Measurements from ENCODE around the gene NACC2. TPM values are rescaled to one million over a fixed set of nuclear protein-coding genes. Genes with fewer than 3 reads are reported as not detected.

The NACC2 gene
- total RNA-seq, 1 donor from 2014 or later, result 8.1 TPM

- DNase-seq (ENCODE audit: low read depth, low spot score), result no peak
- Mint-ChIP-seq H3K27me3 (ENCODE audit: low read depth) (no peaks in the 10 kb centered on the region), H3K27ac (ENCODE audit: unreplicated experiment) (no peak overlapping the region), H3K9me3 (no peaks in the 10 kb centered on the region), H3K4me3 (no peak overlapping the region), H3K4me1 (peaks cover 10% of the 10 kb centered on the region), H3K36me3 (ENCODE audit: low read depth) (no peaks in the 10 kb centered on the region)
- TF ChIP-seq CTCF (conservative IDR thresholded peaks at IDR 0.05), result no peak
These were observed 45.4 kb downstream of the NACC2 start for GRCh38 chr9:136049491-136050265.

- H3K27me3 Mint-ChIP-seq (ENCODE audit: low read depth), result no peaks in the 10 kb centered on the region
- H3K4me1 Mint-ChIP-seq, result peaks cover 10% of the 10 kb centered on the region
- H3K4me3 Mint-ChIP-seq, result peak overlapping the region; percentile 79
- DNase-seq (ENCODE audit: low read depth, low spot score), result no peak
- TF ChIP-seq CTCF (conservative IDR thresholded peaks at IDR 0.05), result no peak
- H3K36me3 Mint-ChIP-seq (ENCODE audit: low read depth), result no peaks in the 10 kb centered on the region
- H3K27ac Mint-ChIP-seq (ENCODE audit: unreplicated experiment), result no peak overlapping the region
- no peaks in the 10 kb centered on the region for H3K9me3 Mint-ChIP-seq
These were observed 46.3 kb downstream of the NACC2 start for GRCh38 chr9:136048560-136049411.

GRCh38 chr9:136047775-136048559, 47.1 kb downstream of the NACC2 start:
- Mint-ChIP-seq H3K4me3 (peak overlapping the region; percentile 79), H3K4me1 (peaks cover 5% of the 10 kb centered on the region), H3K27ac (ENCODE audit: unreplicated experiment) (no peak overlapping the region), H3K36me3 (ENCODE audit: low read depth) (no peaks in the 10 kb centered on the region), H3K27me3 (ENCODE audit: low read depth) (no peaks in the 10 kb centered on the region), H3K9me3 (no peaks in the 10 kb centered on the region)
- DNase-seq (ENCODE audit: low read depth, low spot score), result no peak
- no peak for TF ChIP-seq CTCF (conservative IDR thresholded peaks at IDR 0.05)

DNA sequence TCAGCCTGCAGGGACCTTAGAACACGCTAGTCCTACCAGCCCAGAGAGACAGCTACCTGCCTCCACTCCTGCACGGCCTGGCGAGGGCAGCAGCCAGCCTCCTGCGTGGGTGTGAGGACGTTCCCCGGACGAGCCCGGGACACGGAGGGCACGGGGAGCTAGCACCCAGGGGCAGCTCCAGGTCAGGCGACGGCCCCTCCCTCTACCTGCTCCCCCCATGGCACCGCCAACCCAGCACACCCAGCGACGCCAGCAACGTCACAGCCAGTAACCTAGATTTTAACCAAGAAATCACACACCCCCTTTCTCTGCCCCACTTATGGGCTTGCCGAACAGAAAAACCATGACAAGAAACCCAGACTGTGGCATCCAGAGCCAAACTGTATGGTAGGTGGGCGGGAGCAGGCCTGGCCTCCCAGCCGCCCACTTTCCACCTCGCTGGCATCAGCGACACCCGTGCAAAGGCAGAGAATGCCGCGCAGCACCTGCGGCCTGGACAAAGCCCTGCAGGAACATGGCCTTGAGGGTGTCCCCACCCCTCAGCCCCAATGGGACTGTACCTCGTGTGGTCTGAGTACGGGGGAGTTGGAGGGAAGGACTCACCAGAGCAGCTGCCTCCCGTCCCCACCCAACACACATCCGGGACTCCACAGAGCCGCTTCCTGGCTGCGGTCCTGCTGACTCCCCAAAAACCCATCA, 47.9 kb downstream of the NACC2 start:
- no peak overlapping the region for H3K4me3 Mint-ChIP-seq
- no peaks in the 10 kb centered on the region for H3K9me3 Mint-ChIP-seq
- H3K27ac Mint-ChIP-seq (ENCODE audit: unreplicated experiment), result no peak overlapping the region
- peaks cover 4% of the 10 kb centered on the region for H3K4me1 Mint-ChIP-seq
- H3K36me3 Mint-ChIP-seq (ENCODE audit: low read depth), result no peaks in the 10 kb centered on the region
- no peaks in the 10 kb centered on the region for H3K27me3 Mint-ChIP-seq (ENCODE audit: low read depth)
- no peak for TF ChIP-seq CTCF (conservative IDR thresholded peaks at IDR 0.05)
- DNase-seq (ENCODE audit: low read depth, low spot score), result no peak

DNA sequence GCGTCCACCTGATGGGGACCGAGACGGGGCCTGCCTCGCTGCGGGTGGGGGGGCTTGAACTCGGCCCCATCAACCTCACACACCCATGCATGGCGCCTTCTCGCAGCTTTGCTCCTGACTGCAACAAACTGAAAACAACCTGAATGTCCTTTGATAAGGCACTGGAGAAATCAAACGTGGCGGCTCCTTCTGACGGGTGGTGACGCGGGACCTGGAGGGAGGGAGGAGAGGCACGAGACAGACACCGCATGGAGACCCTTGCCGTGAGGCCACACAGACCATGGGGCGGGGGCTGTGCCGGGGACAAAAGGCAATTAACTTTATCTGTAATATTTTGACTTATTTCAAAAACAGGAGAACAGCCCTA, 48.6 kb downstream of the NACC2 start:
- Mint-ChIP-seq H3K36me3 (ENCODE audit: low read depth) (no peaks in the 10 kb centered on the region), H3K4me1 (no peaks in the 10 kb centered on the region), H3K4me3 (no peak overlapping the region), H3K27ac (ENCODE audit: unreplicated experiment) (no peak overlapping the region), H3K27me3 (ENCODE audit: low read depth) (no peaks in the 10 kb centered on the region), H3K9me3 (no peaks in the 10 kb centered on the region)
- TF ChIP-seq CTCF (conservative IDR thresholded peaks at IDR 0.05), result no peak
- no peak for DNase-seq (ENCODE audit: low read depth, low spot score)

Data from neural crest cell (in vitro differentiated cells).